HG03432 (cell line): Measurements from ENCODE around the gene CNN3.
"Not testable (repeated sequence)": the region's sequence is repeated elsewhere in the genome, so short reads cannot be mapped to it uniquely, and the experiment has no call there.

Experiments
- ATAC-seq: cut with Tn5 transposase; IDR thresholded peaks from one replicate; pipeline ENCODE4 v1.9.1; 2021; ENCODE audit warnings: mild to moderate bottlenecking, moderate library complexity; ENCODE audit not compliant: unreplicated experiment

Gene CNN3

GRCh38 chr1:94949681-94950661 is 23.1 kb upstream of the CNN3 start:
- no peak for ATAC-seq

GRCh38 chr1:94947437-94947836 is 20.5 kb upstream of the CNN3 start:
- no peak for ATAC-seq

- no peak for ATAC-seq
Measured at GRCh38 chr1:94946886-94947285, 20.0 kb upstream of the CNN3 start.

GRCh38 chr1:94942171-94943128 is 15.5 kb upstream of the CNN3 start:
- ATAC-seq: no peak

GRCh38 chr1:94941480-94941879 is 14.6 kb upstream of the CNN3 start:
- not testable (repeated sequence) for ATAC-seq

- no peak for ATAC-seq
Measured at GRCh38 chr1:94940738-94941137, 13.8 kb upstream of the CNN3 start.

GRCh38 chr1:94937820-94938219 is 10.9 kb upstream of the CNN3 start:
- no peak for ATAC-seq

GRCh38 chr1:94936861-94937620 is 10.1 kb upstream of the CNN3 start:
- ATAC-seq: no peak

- no peak for ATAC-seq
Measured at GRCh38 chr1:94935476-94935875, 8.6 kb upstream of the CNN3 start.

- no peak for ATAC-seq
Measured at GRCh38 chr1:94935034-94935433, 8.1 kb upstream of the CNN3 start.

GRCh38 chr1:94934551-94934950 is 7.6 kb upstream of the CNN3 start:
- ATAC-seq: no peak

- no peak for ATAC-seq
Measured at GRCh38 chr1:94931254-94931841, 4.4 kb upstream of the CNN3 start.

GRCh38 chr1:94929351-94930217 is 2.7 kb upstream of the CNN3 start:
- ATAC-seq: no peak

GRCh38 chr1:94928293-94928939 is 1.5 kb upstream of the CNN3 start:
- no peak for ATAC-seq

- ATAC-seq: peak; percentile 27
Measured at GRCh38 chr1:94927405-94928175, 680 bp upstream of the CNN3 start.

- ATAC-seq: peak; percentile 32
Measured at GRCh38 chr1:94926126-94926914, 590 bp downstream of the CNN3 start.

- ATAC-seq: peak; percentile 22
Measured at GRCh38 chr1:94925561-94926125, 1.3 kb downstream of the CNN3 start.
